ENCODE results near the gene FBXO38.
A peak's percentile ranks its signal among the peaks of the same experiment; 100 is the strongest.

The FBXO38 gene

GRCh38 chr5:148372166-148372725 lies 11.5 kb upstream of the FBXO38 start:
- H3K4me3 ChIP-seq (replicated peaks; ENCODE audit: low read depth, low read length) = no peak overlapping the region
- TF ChIP-seq CTCF (IDR thresholded peaks at IDR 0.05; ENCODE audit: low read depth, low read length, missing control alignments) = no peak
- DNase-seq (ENCODE audit: extremely low read depth, low read depth) = no peak

GRCh38 chr5:148372893-148373292 lies 10.9 kb upstream of the FBXO38 start:
- H3K4me3 ChIP-seq (replicated peaks; ENCODE audit: low read depth, low read length) = no peak overlapping the region
- TF ChIP-seq CTCF (IDR thresholded peaks at IDR 0.05; ENCODE audit: low read depth, low read length, missing control alignments) = no peak
- no peak for DNase-seq (ENCODE audit: extremely low read depth, low read depth)

- TF ChIP-seq CTCF (IDR thresholded peaks at IDR 0.05; ENCODE audit: low read depth, low read length, missing control alignments) = peak; percentile 83
- no peak for DNase-seq (ENCODE audit: extremely low read depth, low read depth)
- no peak overlapping the region for H3K4me3 ChIP-seq (replicated peaks; ENCODE audit: low read depth, low read length)
Observed at GRCh38 chr5:148374690-148375360, 8.9 kb upstream of the FBXO38 start.

- no peak for DNase-seq (ENCODE audit: extremely low read depth, low read depth)
- H3K4me3 ChIP-seq (replicated peaks; ENCODE audit: low read depth, low read length) = no peak overlapping the region
Observed at GRCh38 chr5:148376198-148376597, 7.6 kb upstream of the FBXO38 start.

GRCh38 chr5:148378670-148379069 lies 5.1 kb upstream of the FBXO38 start:
- H3K4me3 ChIP-seq (replicated peaks; ENCODE audit: low read depth, low read length) = no peak overlapping the region
- DNase-seq (ENCODE audit: extremely low read depth, low read depth) = no peak
- no peak for TF ChIP-seq CTCF (IDR thresholded peaks at IDR 0.05; ENCODE audit: low read depth, low read length, missing control alignments)

More at GRCh38 chr5:148376198-148376597, 7.6 kb upstream of the FBXO38 start:
- no peak for TF ChIP-seq CTCF (IDR thresholded peaks at IDR 0.05; ENCODE audit: low read depth, low read length, missing control alignments)

- DNase-seq (ENCODE audit: extremely low read depth, low read depth) = no peak
- no peak for TF ChIP-seq CTCF (IDR thresholded peaks at IDR 0.05; ENCODE audit: low read depth, low read length, missing control alignments)
- no peak overlapping the region for H3K4me3 ChIP-seq (replicated peaks; ENCODE audit: low read depth, low read length)
Observed at GRCh38 chr5:148379340-148379739, 4.4 kb upstream of the FBXO38 start.
